ENCODE measurements around the gene ROPN1B.
"Not testable (repeated sequence)": the region's sequence is repeated elsewhere in the genome, so short reads cannot be mapped to it uniquely, and the experiment has no call there.

ROPN1B gene

GRCh38 chr3:125958511-125959316, 10.3 kb upstream of the ROPN1B start:
- no peak for DNase-seq (ENCODE audit: low read depth in 2 of 2)

DNA sequence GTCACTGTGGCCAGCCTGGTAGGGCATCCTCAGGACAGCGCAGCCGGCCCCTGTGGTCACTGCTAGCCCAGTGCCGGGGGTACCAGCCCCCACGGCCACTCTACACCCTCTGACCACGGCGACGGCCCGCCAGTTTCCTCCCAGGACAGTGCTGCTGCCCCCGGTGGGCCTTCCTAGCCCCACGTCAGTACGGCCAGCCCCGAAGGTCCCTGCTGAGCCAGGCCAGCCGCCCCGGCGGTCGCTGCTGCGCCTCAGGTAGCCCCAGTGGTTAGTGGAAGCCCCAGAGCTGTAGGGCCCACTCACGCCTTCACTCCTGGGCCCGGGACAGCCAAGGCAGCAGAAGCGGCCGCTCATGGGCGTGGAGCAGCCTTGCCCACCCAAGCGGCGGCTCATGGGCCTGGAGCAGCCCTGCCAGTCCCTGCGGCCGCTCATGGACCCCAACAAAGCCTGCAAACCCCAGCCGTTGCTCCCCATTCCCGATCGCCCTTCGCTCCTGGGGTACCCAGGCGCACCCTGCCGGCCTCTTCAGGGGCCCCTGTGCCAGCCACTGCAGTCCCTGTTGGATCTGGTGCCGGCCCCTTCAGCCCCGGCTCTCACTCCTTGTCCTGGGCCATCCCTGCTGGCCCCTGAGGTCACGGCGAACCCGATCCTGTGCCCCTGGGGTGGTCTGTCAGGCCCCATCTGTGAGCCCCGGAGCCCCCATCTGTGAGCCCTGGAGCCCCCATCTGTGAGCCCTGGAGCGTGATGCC, 9.5 kb upstream of the ROPN1B start:
- DNase-seq (ENCODE audit: low read depth in 2 of 2): no peak

- no peak for DNase-seq (ENCODE audit: low read depth in 2 of 2)
Observed at GRCh38 chr3:125960066-125960424, 8.9 kb upstream of the ROPN1B start.

GRCh38 chr3:125960456-125961288, 8.3 kb upstream of the ROPN1B start:
- no peak for DNase-seq (ENCODE audit: low read depth in 2 of 2)

DNA sequence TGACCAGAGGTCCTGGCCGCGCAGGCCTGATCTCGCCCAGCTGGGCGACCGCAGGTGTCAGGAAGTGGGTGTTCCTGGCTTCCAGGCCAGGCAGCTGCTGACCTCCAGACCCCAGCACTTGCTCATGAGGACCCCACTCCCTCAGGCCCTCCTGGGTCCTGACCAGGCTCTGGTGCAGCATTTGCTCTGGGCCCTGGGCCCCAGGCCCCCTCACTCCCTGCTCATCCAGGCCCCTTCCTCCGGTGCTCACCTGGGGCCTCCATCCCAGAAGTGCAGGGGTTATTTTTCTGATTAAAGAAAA, 7.7 kb upstream of the ROPN1B start:
- no peak for DNase-seq (ENCODE audit: low read depth in 2 of 2)

DNA sequence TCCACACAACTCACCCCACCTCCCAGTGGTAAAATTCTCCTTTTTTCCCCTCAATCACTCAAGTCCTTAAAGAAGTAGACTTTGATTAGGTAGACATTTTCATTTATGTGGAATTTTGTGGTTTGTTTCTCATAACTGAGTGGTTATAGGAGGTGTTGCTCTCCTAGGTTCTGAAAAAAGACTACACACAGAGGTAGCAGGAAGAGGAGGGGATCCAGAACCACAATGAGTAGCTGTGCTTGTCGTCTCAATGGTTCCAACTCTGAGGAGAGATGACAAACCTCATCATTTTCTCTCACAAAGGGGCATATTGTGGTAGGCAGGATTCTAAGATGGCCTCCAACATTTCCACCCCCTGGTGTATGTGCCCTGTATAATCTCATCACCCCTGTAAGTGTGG, 5.1 kb upstream of the ROPN1B start:
- DNase-seq (ENCODE audit: low read depth in 2 of 2): not testable (repeated sequence)

DNA sequence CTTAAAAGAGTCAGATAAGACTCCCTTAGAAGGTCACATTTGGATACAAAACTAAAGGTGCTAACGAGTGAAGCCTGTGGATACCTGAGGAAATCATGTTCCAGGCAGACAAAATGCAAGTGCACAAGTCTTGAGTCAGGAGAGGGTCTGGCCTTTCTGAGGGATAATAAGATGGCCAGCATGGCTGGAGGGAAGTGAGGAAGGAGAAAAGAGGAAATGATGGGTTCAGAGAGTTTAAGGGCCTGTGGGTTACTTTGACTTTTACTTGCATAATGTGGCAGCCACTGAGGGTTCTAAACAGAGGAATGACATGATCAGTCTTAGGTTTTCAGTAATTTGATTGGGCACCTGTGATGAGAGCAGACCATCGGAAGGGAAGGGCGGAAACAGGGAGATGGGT, 3.5 kb upstream of the ROPN1B start:
- DNase-seq (ENCODE audit: low read depth in 2 of 2): no peak

DNA sequence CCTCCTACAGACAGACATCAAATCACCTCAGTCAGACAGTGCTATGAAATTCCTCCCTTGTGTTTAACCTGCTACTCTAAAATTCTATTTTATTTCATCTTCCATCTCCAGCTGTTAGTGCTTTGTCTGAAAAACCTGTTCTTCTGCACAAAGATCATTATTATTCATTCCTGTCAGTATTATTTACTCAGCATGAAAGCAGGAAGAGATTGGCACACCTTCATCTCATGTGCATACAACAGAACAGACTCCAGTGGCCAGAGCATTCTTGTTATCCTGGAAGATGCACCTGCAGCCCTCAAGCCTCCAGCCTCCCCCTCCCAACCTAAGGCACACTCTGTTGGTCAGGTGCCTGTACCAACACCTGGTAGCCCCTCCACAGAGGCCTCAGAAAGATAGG, 1.8 kb upstream of the ROPN1B start:
- no peak for DNase-seq (ENCODE audit: low read depth in 2 of 2)

DNA sequence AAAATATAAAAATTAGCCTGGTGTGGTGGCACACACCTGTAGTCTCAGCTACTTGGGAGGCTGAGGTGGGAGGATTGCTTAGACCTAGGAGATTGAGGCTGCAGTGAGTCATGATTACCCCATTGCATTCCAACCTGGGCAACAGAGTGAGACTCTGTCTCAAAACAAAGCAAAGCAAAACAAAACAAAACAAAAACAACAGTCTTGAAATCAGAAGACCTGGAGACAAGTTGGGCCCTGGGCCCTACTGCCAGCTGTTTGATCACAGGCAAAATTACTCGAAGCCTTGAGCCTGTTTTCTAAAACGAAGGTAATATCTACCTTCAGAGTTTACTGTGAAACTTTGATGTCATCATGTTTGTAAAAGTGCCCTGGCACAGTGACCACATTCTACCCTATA, 857 bp upstream of the ROPN1B start:
- DNase-seq (ENCODE audit: low read depth in 2 of 2): not testable (repeated sequence)

GRCh38 chr3:125971997-125972944, 3.3 kb downstream of the ROPN1B start:
- not testable (repeated sequence) for DNase-seq (ENCODE audit: low read depth in 2 of 2)

GRCh38 chr3:125975245-125976002, 6.4 kb downstream of the ROPN1B start:
- not testable (repeated sequence) for DNase-seq (ENCODE audit: low read depth in 2 of 2)

DNA sequence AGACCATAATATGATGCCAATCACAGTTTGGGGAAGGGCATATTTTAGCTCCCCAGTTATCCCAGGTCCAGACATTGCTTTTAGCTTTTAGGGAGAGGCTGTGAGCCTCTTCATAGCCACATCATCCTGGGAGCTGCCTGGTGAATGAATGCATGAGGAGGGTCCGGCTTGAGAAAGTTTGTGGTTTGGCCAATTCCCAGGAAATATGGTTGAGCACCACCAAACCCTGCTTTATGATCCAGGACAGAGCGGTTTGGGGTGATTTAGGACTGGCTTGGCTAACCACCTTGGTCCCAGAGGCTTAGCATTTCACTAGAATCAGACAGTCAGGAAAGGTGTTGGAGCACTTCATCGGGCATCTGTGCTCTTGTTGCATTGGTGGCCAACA, 7.0 kb downstream of the ROPN1B start:
- DNase-seq (ENCODE audit: low read depth in 2 of 2): not testable (repeated sequence)

DNA sequence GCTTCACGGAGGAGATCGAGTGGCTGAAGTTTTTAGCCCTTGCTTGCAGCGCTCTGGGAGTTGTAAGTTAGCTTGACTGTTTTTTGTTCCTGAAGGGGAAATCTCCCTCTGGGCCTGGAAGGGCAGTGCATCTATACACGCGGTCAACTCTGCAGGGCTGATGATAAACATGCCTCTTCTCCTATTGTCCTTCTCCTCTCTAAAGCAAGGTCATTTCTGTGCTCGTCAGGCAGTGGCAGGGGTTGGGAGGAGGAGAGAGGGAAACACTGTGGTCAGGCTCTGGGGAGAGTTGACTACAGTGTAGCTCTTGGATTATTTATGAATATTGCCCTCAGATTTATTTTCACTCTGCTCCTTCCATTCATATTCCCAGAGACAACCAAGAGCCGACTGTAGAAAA, 8.1 kb downstream of the ROPN1B start:
- not testable (repeated sequence) for DNase-seq (ENCODE audit: low read depth in 2 of 2)

DNA sequence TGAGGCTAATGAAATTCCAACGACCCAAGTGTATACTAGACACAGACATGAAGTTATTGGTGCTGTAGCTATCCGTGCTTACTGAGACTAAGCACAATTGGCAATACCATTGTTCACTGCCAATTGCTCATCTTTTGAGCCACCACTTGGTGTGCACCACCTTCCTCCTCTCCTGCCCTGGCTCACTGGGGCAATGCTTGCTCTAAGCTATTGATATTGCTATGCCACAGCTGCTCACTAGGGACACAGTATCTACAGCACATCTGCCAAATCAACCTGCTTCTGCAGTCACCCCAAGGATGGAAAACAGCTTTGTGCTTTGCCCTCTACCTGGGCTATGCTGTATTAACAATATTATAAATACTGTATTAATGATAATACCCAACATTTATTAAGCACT, 16.0 kb downstream of the ROPN1B start:
- not testable (repeated sequence) for DNase-seq (ENCODE audit: low read depth in 2 of 2)

DNA sequence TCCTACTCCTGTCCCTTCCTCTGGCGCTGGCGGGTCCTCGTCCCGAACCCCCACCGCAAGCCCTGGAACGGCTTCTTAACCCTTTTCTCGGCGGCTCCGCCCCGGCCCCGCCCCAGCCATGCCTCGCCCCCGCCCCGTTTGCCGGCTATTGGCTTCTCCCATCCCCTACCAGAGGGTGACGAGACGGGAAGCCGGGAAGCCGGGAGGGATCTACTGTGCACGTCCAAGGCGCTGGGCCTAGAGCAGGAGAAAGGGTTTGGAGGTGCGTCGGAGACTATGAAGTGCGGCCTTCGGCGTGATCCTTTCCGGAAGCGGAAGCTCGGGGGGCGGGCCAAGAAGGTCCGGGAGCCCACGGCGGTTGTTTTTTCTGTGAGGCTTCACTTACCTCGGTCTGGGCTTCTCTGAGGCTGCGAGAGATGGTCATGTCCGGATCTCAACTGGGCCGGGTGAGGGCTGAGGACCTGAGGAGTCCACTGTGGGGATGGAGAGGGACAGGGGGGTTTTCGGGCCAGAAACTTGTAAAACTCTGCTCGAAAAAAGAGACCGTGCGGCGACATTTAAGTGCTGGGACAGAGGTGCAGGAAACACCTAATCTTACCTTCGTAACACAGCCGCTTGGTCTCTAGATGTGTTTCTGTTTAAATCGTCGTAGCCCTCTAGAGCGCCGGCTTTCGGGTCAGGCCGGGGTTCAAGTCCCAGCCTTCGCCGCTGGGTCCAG, 21.4 kb downstream of the ROPN1B start:
- DNase-seq (ENCODE audit: low read depth in 2 of 2): peak; percentile 38 to 52

GRCh38 chr3:125996751-125997150, 27.8 kb downstream of the ROPN1B start:
- DNase-seq (ENCODE audit: low read depth in 2 of 2): not testable (repeated sequence)

DNA sequence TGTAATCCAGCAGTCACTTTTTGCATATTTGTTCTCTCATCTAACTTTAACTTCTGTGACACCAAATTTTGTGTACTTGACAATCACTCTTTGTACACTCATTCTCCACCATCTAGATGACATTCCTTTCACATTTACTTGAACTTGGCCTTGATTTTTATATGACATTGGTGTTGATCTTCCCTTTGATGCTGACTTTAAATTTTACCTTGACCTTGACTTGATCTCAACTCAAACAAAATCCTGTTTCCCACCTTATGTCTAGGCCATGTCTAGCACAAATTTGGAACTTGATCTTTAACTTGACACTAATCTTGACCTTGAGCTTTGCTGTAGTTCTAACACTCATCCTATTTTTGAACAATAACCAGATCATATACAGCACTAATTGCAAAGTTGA, 33.2 kb downstream of the ROPN1B start:
- no peak for DNase-seq (ENCODE audit: low read depth in 2 of 2)

- no peak for DNase-seq (ENCODE audit: low read depth in 2 of 2)
Observed at GRCh38 chr3:126003447-126004190, 34.6 kb downstream of the ROPN1B start.

DNA sequence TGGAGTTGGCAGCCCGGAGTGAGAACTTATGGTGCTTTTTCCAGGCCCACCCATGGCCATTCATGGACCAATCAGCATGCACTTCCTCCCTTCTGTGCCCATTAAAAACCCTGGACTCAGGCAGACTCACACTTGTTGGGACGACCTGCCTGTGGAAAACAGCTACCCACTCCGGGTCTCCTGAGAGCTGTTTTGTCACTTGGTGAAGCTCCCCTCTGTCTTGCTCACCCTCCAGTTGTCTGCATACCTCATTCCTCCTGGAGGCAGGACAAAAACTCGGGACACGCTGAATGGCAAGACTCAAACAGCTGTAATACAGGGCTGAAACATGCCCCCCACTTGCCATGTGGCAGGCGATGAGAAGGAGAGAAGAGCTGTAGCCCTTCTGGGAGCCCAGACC, 35.2 kb downstream of the ROPN1B start:
- no peak for DNase-seq (ENCODE audit: low read depth in 2 of 2)

Data from stimulated activated CD8-positive, alpha-beta memory T cell treated with anti-CD3 and anti-CD28 coated beads, Interleukin-7, amount 100 ng/mL, for 4 hours (primary cell).